ENCODE data around the gene PTGER2. TPM values are rescaled to one million over a fixed set of nuclear protein-coding genes. Genes with fewer than 3 reads are reported as not detected.

PTGER2 gene
- total RNA-seq, 2 experiments from 2014 or later: 2.4 TPM

DNA sequence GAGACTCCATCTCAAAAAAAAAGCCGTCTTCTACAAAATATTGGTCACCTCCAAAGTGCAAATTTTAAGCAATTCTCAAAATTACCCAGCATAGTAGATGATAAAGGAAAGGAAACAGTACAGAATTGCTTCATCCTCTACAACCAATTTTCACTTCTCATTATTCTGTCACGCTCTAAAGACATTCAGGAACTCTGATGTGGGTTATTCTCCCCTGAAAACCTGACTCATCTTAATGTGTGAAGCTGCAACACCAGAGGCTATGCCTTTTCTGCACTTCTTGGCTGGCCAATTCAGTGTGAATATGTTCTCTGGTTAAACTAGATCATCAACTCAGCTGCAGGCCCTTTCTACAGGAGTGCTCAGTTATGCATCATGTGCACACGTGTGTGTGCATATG, 11.0 kb downstream of the PTGER2 start:
- no peak overlapping the region for H3K4me3 Mint-ChIP-seq

DNA sequence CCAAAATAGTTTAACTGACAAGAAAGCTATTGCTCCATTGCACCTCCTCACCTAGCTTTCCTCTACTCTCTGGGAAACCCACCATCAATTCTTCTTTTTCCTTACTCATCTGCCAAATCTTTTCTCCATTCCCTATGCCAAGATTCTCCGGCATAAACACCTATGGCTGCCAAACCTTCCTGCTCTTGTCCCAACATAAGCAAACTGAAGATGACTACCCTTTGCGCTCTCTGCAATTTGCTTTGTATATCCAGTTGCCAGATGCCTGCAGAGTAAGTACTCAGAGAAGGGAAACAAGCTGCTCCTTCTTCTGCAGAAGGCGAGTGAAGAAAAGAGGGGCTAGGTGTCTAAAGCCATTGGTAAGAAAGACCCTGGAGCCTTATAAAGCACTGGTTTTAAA, 11.5 kb downstream of the PTGER2 start:
- DNase-seq (no peak), ATAC-seq (no peak)
- no peak overlapping the region for H3K27ac Mint-ChIP-seq
- peaks cover 6% of the 10 kb centered on the region for H3K27me3 Mint-ChIP-seq
- ChIA-PET POLR2A (no interaction called here), CTCF (interaction anchor here (0.5 to 1.2 kb wide), 3 partner anchors 68 to 520 kb away, joined by 3 read pairs; no protein-coding TSS in a partner anchor)
- intact Hi-C loops (cut with DNase I, micrococcal nuclease): loop anchor here (1.0 to 5.0 kb wide), 7 partner anchors 10 to 478 kb away; no protein-coding TSS in a partner anchor
- no peak overlapping the region for H3K4me3 Mint-ChIP-seq
- H3K4me1 Mint-ChIP-seq: peaks cover 44% of the 10 kb centered on the region
- H3K9me3 Mint-ChIP-seq (ENCODE audit: low read depth): peaks cover 17% of the 10 kb centered on the region
- H3K36me3 Mint-ChIP-seq (ENCODE audit: low read depth): peaks cover 25% of the 10 kb centered on the region

More for the DNA sequence above, 11.0 kb downstream of the PTGER2 start:
- Mint-ChIP-seq H3K4me1 (peaks cover 43% of the 10 kb centered on the region), H3K9me3 (ENCODE audit: low read depth) (peaks cover 17% of the 10 kb centered on the region), H3K27me3 (peaks cover 8% of the 10 kb centered on the region), H3K27ac (no peak overlapping the region), H3K36me3 (ENCODE audit: low read depth) (peaks cover 27% of the 10 kb centered on the region)
- ChIA-PET CTCF (interaction anchor here (0.8 to 1.0 kb wide), 2 partner anchors 91 to 148 kb away, joined by 3 read pairs; no protein-coding TSS in a partner anchor), POLR2A (no interaction called here)
- DNase-seq (peak; percentile 45), ATAC-seq (peak; percentile 87)
- intact Hi-C loops (cut with DNase I, micrococcal nuclease): loop anchor here (1.0 to 5.0 kb wide), 6 partner anchors 10 to 478 kb away; no protein-coding TSS in a partner anchor

DNA sequence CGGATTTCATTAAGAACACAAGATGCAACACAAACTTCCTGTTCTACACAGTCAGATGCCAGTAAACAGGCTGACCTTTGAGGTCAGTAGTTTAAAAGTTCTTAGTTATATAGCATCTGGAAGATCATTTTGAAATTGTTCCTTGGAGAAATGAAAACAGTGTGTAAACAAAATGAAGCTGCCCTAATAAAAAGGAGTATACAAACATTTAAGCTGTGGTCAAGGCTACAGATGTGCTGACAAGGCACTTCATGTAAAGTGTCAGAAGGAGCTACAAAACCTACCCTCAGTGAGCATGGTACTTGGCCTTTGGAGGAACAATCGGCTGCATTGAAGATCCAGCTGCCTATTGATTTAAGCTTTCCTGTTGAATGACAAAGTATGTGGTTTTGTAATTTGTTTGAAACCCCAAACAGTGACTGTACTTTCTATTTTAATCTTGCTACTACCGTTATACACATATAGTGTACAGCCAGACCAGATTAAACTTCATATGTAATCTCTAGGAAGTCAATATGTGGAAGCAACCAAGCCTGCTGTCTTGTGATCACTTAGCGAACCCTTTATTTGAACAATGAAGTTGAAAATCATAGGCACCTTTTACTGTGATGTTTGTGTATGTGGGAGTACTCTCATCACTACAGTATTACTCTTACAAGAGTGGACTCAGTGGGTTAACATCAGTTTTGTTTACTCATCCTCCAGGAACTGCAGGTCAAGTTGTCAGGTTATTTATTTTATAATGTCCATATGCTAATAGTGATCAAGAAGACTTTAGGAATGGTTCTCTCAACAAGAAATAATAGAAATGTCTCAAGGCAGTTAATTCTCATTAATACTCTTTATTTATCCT, 13.5 kb downstream of the PTGER2 start:
- intact Hi-C loops (cut with DNase I, micrococcal nuclease): loop anchor here (1.0 to 5.0 kb wide), 4 partner anchors 25 to 480 kb away; no protein-coding TSS in a partner anchor
- POLR2A ChIA-PET: interaction anchor here (0.6 kb wide), 1 partner anchor 84 kb away, joined by 3 read pairs; no protein-coding TSS in a partner anchor
- ATAC-seq (peak; percentile 61), DNase-seq (peak; percentile 22)
- Mint-ChIP-seq H3K27me3 (peaks cover 6% of the 10 kb centered on the region), H3K27ac (peak overlapping the region; percentile 37), H3K36me3 (ENCODE audit: low read depth) (peaks cover 14% of the 10 kb centered on the region), H3K4me3 (no peak overlapping the region), H3K4me1 (peaks cover 44% of the 10 kb centered on the region), H3K9me3 (ENCODE audit: low read depth) (peaks cover 9% of the 10 kb centered on the region)
- CTCF ChIA-PET: interaction anchor here (0.6 to 1.4 kb wide), 2 partner anchors 130 to 578 kb away, joined by 3 to 4 read pairs; no protein-coding TSS in a partner anchor

DNA sequence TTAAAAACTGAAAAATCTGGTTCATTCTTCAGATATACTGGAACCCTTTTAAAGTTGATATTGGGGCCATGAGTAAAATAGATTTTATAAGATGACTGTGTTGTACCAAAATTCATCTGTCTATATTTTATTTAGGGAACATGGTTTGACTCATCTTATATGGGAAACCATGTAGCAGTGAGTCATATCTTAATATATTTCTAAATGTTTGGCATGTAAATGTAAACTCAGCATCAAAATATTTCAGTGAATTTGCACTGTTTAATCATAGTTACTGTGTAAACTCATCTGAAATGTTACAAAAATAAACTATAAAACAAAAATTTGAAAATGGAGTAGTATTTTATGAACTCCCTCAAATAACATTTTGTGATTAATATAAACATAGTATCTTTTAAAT, 14.2 kb downstream of the PTGER2 start:
- Mint-ChIP-seq H3K4me3 (no peak overlapping the region), H3K4me1 (peaks cover 44% of the 10 kb centered on the region), H3K36me3 (ENCODE audit: low read depth) (peaks cover 8% of the 10 kb centered on the region), H3K27me3 (peaks cover 4% of the 10 kb centered on the region), H3K9me3 (ENCODE audit: low read depth) (peaks cover 4% of the 10 kb centered on the region), H3K27ac (no peak overlapping the region)
- intact Hi-C loops (cut with DNase I, micrococcal nuclease): loop anchor here (5.0 kb wide), 2 partner anchors 129 to 481 kb away; no protein-coding TSS in a partner anchor
- no peak for DNase-seq
- ChIA-PET CTCF (interaction anchor here (0.6 to 1.7 kb wide), 4 partner anchors 9 to 74 kb away, joined by 3 to 7 read pairs (median 4); no protein-coding TSS in a partner anchor), POLR2A (no interaction called here)
- ATAC-seq: no peak

DNA sequence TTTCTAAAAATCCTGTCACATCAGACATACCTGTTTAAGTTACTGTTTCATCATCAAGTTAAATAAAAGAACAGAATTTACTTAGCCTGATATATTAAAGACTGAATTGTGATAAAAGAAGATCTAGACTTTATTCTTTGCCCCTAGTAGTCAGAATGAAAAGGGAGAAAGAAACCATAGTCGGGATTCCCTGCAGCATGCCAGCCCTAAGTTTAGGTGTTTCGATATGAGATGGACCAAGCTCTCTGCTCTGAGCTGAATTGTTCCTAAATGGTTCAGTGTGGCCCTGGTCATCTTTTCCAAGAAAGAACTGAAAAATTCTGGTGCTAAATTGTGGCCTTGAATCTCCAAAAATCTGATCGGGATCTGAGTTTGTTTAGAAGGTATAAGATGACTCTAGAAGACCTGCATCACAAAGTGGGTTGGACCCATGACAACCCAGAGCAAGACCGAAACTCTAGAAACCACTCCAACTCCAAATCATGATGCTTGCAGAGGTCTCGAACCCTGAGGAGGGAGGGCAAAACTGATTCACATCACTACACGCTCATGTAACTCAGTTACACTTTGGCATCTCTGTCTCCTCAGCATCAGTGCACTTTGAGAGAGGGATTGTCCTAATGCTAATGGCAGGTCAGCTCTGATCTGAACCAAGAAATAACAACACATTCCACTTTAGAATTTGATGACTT, 15.7 kb downstream of the PTGER2 start:
- peak; percentile 32 for ATAC-seq

DNA sequence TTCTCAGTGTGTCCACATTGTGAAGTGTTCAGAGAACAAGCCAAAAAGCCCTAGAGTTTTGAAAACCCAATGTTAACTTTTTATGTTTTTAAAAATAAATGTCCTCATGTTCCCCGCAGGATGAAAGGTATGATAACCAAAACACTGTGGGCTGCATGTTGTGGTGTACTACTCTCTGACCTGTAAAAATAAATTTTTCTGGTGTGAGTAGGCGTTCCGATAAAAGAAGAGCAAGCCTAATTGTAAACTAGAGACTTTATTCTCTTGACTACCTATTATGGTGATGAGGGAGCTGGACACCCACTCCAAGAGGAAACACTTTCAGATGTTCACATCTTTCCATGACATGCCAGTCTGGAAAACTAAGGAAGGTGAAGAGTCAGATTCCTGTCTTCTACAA, 18.2 kb downstream of the PTGER2 start:
- ChIA-PET POLR2A (no interaction called here), CTCF (no interaction called here)
- DNase-seq (no peak), ATAC-seq (no peak)
- H3K9me3 Mint-ChIP-seq (ENCODE audit: low read depth): peaks cover 2% of the 10 kb centered on the region
- H3K27ac Mint-ChIP-seq: no peak overlapping the region
- H3K27me3 Mint-ChIP-seq: peaks cover 5% of the 10 kb centered on the region
- intact Hi-C loops (cut with DNase I, micrococcal nuclease): no loop called here
- peaks cover 3% of the 10 kb centered on the region for H3K36me3 Mint-ChIP-seq (ENCODE audit: low read depth)
- H3K4me3 Mint-ChIP-seq: no peak overlapping the region
- peaks cover 20% of the 10 kb centered on the region for H3K4me1 Mint-ChIP-seq

More for the DNA sequence above, 15.7 kb downstream of the PTGER2 start:
- POLR2A ChIA-PET: interaction anchor here (0.7 kb wide), 1 partner anchor 22 kb away, joined by 3 read pairs; no protein-coding TSS in a partner anchor
- Mint-ChIP-seq H3K4me1 (peaks cover 34% of the 10 kb centered on the region), H3K4me3 (no peak overlapping the region), H3K27me3 (peaks cover 4% of the 10 kb centered on the region), H3K36me3 (ENCODE audit: low read depth) (peaks cover 5% of the 10 kb centered on the region), H3K27ac (no peak overlapping the region), H3K9me3 (ENCODE audit: low read depth) (peaks cover 2% of the 10 kb centered on the region)
- CTCF ChIA-PET: interaction anchor here (0.6 to 1.7 kb wide), 4 partner anchors 11 to 633 kb away, joined by 3 to 7 read pairs (median 3); no protein-coding TSS in a partner anchor
- peak; percentile 26 for DNase-seq
- intact Hi-C loops (cut with DNase I, micrococcal nuclease): loop anchor here (5.0 kb wide), 2 partner anchors 127 to 483 kb away; no protein-coding TSS in a partner anchor

DNA sequence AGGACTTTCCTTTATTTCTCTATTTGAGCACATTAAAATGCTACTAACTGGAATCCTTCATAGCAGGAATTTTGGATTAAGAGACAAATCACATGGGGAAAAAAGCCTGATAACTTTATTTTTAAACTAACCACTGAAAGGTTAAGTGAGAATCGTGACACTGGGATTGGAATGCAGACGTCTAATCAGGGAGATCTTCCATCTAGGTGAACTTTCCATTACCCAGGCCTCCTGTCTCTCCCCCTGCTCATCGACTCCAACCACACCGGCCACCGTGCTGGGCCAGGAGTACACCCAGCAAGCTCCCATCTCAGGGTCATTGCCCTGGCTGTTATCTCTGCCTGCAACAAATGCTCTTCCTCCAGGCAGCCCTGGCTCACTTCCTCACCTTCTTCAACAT, 19.0 kb downstream of the PTGER2 start:
- intact Hi-C loops (cut with DNase I, micrococcal nuclease): no loop called here
- Mint-ChIP-seq H3K36me3 (ENCODE audit: low read depth) (no peaks in the 10 kb centered on the region), H3K27ac (no peak overlapping the region)

DNA sequence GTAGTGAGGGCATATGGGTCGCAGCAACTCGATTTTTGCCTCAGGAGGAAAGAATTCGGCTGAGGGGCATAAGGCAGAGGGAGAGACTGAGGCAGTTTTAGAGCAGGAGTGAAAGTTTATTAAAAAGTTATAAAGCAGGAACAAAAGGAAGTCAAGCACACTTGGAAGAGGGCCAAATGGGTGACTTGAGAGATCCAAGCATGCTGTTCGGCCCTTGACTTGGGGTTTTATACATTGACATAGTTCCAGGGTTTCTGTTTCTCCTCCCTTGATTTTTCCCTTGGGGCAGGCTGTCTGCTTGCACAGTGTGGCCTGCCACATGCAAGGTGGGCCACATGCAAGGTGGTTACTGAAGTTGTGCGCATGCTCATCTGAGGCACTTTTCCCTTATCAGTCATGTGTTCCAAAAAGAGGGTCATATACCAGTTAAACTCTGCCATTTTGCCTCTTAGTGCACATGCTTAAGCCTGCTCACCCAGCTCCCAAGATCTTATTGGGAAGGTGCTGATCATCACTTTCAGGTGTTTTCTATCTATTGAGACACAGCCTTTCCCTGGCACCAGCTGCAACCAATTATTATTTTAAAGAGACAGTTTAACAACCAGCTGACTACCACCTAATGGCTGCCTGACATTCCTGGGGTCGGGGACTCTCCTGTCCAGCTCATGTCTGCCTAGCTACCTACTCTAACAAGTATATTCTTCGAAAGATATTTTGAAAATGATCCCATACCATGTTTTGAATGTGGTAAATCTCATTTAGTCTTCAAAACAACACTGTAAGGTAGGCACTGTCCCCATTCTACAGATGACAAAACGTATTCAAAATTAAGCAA, 19.9 kb downstream of the PTGER2 start:
- POLR2A ChIA-PET: no interaction called here
- ATAC-seq (no peak), DNase-seq (no peak)
- Mint-ChIP-seq H3K27me3 (peaks cover 5% of the 10 kb centered on the region), H3K36me3 (ENCODE audit: low read depth) (no peaks in the 10 kb centered on the region), H3K27ac (no peak overlapping the region), H3K9me3 (ENCODE audit: low read depth) (peaks cover 2% of the 10 kb centered on the region), H3K4me3 (no peak overlapping the region), H3K4me1 (peaks cover 13% of the 10 kb centered on the region)
- CTCF ChIA-PET: no interaction called here
- intact Hi-C loops (cut with DNase I, micrococcal nuclease): no loop called here

More for the DNA sequence above, 19.0 kb downstream of the PTGER2 start:
- Mint-ChIP-seq H3K27me3 (peaks cover 5% of the 10 kb centered on the region), H3K4me3 (no peak overlapping the region), H3K4me1 (peaks cover 11% of the 10 kb centered on the region), H3K9me3 (ENCODE audit: low read depth) (peaks cover 2% of the 10 kb centered on the region)
- ATAC-seq (no peak), DNase-seq (no peak)
- POLR2A ChIA-PET: no interaction called here
- CTCF ChIA-PET: no interaction called here

DNA sequence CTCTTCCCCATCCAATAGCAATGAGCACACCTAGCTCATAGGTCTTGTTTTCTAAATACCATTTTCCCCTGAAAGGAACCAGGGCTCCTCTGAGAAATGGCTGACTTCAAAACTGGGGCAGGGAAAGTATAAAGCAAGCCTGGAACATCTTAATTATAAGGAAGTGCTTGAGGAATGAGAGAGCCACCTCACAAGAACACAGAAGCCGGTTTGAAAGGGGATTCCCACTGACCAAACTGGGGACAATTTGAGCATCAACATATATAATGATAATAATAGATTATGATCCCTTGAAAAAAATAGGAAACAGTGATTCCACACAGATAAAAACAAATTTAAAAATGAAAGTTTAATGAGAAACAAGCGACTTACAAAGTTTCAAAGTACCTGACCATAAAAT, 22.1 kb downstream of the PTGER2 start:
- Mint-ChIP-seq H3K27ac (no peak overlapping the region), H3K27me3 (peaks cover 3% of the 10 kb centered on the region), H3K4me1 (peaks cover 3% of the 10 kb centered on the region), H3K9me3 (ENCODE audit: low read depth) (no peaks in the 10 kb centered on the region), H3K4me3 (no peak overlapping the region), H3K36me3 (ENCODE audit: low read depth) (no peaks in the 10 kb centered on the region)
- DNase-seq: no peak
- CTCF ChIA-PET: no interaction called here
- no peak for ATAC-seq
- intact Hi-C loops (cut with DNase I, micrococcal nuclease): no loop called here
- POLR2A ChIA-PET: interaction anchor here (0.6 kb wide), 1 partner anchor 73 kb away, joined by 3 read pairs; no protein-coding TSS in a partner anchor

DNA sequence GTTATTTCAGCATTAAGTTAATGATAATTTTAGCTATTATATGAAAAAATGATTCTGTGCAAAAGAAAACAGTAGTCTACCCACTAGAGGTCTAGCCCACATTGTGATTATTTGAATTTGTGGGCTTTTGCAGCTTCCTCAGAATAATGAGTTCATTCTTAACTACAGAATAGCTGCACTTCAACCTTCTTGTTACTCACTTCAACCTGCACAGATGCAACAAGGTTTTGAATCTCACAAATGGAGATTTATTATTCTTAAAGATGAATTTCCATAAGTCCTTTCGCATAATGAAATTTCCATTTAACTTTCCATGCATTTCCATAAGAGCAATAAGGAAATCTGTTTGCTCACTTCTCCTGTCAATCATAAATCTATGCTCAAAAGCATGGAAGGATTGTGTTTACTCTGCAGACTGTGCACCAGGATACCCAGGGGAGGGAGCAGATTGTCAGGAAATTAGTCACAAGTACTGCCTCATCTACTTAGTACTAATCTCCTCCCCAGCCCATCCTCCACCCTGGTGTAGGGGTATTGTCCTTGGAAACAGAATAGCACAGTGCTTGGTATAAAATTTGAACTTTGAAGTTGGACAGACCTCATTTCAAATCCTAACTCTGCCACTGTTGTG, 24.1 kb downstream of the PTGER2 start:
- no peak overlapping the region for H3K27ac Mint-ChIP-seq
- H3K4me3 Mint-ChIP-seq: no peak overlapping the region
- CTCF ChIA-PET: no interaction called here
- H3K9me3 Mint-ChIP-seq (ENCODE audit: low read depth): no peaks in the 10 kb centered on the region
- intact Hi-C loops (cut with DNase I, micrococcal nuclease): no loop called here
- DNase-seq: no peak
- peaks cover 3% of the 10 kb centered on the region for H3K27me3 Mint-ChIP-seq
- ATAC-seq: peak; percentile 61
- H3K36me3 Mint-ChIP-seq (ENCODE audit: low read depth): no peaks in the 10 kb centered on the region
- POLR2A ChIA-PET: no interaction called here
- peaks cover 3% of the 10 kb centered on the region for H3K4me1 Mint-ChIP-seq
